GM19238 (cell line): ENCODE measurements around the gene TAGLN.
"Not testable (repeated sequence)": the region's sequence is repeated elsewhere in the genome, so short reads cannot be mapped to it uniquely, and the experiment has no call there.

Source experiments
- DNase-seq: peaks from one replicate; pipeline ENCODE4 v3.0.0; 2011; ENCODE audit warnings: low spot score; ENCODE audit not compliant: insufficient read length

TAGLN gene

GRCh38 chr11:117180661-117181585 is 18.2 kb upstream of the TAGLN start:
- DNase-seq, result peak; percentile 51

- DNase-seq, result no peak
Measured at GRCh38 chr11:117181586-117182550, 17.3 kb upstream of the TAGLN start.

- no peak for DNase-seq
Measured at GRCh38 chr11:117182551-117182935, 16.6 kb upstream of the TAGLN start.

- DNase-seq, result not testable (repeated sequence)
Measured at GRCh38 chr11:117183178-117183577, 16.0 kb upstream of the TAGLN start.

- no peak for DNase-seq
Measured at GRCh38 chr11:117183724-117184349, 15.3 kb upstream of the TAGLN start.

DNA sequence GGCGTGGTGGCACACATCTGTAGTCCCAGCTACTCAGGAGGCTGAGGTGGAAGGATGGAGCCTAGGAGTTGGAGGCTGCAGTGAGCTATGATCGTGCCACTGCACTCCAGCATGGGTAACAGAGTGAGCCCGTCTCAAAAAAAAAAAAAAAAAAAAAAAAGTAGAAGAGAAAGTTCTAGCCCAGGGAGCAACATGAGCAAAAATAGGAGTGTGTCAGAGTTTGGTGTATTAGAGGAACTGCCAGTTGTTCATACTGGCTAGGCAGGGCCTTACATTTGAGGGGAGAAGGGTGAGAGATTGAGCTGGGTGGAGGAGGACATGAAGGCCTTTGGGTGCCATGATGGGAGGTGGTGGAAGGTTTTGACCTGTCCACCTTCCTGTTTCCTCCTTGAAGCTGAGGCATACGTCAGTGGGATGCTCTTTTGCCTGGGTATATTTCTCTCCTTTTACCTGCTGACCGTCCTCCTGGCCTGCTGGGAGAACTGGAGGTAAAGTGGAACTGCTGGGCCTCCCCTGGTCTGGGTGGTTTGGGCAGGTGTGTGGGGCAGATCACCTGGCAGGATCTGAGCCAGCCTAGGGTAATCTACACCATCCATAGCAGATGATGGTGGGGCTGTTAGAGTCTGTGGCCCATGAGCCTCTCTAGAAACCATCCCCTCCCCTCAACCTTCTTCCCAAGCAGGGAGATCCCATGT is 13.3 kb upstream of the TAGLN start:
- no peak for DNase-seq

- DNase-seq, result no peak
Measured at GRCh38 chr11:117186431-117186761, 12.8 kb upstream of the TAGLN start.

- no peak for DNase-seq
Measured at GRCh38 chr11:117187007-117187406, 12.2 kb upstream of the TAGLN start.

GRCh38 chr11:117187428-117187798 is 11.8 kb upstream of the TAGLN start:
- DNase-seq, result no peak

DNA sequence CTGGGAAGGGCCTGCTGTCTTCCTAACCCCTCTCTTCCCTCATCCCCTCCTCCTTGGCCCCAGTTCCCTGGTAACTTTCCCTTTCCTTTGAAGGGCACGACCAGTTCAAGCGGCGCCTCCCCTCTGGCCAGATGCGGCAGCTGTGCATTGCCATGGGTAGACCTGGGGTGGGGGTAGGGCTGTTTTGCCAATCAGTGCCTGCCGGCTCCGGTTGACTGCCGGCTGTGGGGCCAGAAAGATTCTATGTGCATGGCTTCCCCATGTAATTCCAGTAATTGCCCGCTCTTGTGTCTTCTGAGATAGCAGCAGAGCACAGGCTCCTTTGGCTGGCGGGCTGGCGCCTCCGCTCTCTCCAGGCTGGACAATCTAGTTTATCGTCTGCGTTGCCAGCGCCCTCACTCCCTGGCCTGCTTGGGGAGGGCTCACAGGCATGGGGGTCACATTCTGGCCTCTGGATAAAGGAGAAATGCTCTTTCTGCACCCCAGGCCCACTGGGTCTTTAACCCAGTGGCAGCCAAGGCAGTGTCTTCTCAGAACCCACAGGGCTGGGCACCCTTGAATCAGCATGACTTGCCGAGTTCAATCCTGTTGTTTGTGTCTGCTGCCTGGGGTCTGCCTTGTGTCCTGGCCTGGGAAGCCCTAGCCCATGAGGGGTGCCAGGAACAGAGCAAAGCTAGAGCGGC is 11.2 kb upstream of the TAGLN start:
- no peak for DNase-seq

DNA sequence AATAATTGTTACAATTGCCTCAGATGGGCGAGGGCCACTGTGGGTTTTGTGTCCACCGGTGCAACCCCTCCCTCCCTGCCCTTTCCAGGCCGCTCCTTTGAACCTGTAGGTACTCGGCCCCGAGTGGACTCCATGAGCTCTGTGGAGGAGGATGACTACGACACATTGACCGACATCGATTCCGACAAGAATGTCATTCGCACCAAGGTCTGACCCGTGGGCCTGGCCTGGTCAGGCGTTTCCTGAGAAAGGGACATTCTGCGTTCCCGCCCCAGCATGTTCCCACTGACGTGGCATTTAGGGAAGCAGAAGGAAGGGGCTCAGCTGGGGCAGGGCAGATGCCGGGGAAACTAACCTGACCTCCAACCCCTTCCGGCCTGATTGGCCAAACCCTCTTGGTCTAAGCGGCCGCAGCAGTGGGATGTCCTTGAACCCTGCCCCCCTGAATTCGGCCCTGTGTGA is 10.5 kb upstream of the TAGLN start:
- DNase-seq, result no peak

GRCh38 chr11:117189191-117189940 is 9.8 kb upstream of the TAGLN start:
- no peak for DNase-seq

DNA sequence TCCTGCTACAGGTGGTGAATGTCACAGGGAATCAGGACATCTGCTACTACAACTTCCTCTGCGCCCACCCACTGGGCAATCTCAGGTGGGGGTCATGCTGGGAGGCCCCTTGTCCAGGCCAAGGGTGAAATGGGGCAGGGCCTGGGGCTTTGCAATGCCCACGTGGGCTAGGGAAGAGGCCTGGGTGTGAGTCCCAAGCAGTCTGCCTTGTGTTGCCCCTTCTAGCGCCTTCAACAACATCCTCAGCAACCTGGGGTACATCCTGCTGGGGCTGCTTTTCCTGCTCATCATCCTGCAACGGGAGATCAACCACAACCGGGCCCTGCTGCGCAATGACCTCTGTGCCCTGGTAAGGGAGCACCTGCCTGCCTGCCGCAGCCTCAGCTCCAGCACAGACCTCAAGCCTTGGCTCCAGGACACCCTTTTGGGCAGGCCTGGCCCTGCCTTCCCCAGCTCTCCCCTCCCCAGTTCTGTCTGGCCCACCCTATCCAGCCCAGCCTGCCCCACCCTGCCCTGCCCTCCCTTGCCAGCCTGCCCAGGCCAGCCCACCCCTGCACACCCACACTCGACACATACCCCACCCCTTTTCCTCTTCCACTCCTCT is 9.1 kb upstream of the TAGLN start:
- DNase-seq, result no peak

GRCh38 chr11:117191680-117192400 is 7.3 kb upstream of the TAGLN start:
- DNase-seq, result no peak

DNA sequence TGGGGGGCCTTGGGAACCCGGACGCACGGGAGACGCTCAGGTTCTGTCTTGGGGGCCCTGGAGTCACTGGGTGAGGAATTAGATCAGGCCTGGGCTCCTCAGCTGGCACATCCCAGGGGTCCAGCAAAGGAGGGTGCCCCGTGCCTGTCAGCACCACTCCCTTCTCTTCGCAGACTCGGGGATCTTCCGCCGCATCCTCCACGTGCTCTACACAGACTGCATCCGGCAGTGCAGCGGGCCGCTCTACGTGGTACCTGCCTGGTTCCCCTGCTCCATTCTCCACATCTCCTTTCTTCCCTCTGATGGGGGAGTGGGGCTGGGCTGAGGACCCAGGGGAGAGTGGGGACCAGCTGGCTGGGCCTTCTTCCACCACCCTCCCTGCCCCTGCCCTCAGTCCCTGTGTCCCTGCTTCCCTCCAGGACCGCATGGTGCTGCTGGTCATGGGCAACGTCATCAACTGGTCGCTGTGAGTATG is 6.7 kb upstream of the TAGLN start:
- DNase-seq, result no peak

- DNase-seq, result no peak
Measured at GRCh38 chr11:117193130-117194020, 5.8 kb upstream of the TAGLN start.

GRCh38 chr11:117194267-117194666 is 4.9 kb upstream of the TAGLN start:
- DNase-seq, result no peak

DNA sequence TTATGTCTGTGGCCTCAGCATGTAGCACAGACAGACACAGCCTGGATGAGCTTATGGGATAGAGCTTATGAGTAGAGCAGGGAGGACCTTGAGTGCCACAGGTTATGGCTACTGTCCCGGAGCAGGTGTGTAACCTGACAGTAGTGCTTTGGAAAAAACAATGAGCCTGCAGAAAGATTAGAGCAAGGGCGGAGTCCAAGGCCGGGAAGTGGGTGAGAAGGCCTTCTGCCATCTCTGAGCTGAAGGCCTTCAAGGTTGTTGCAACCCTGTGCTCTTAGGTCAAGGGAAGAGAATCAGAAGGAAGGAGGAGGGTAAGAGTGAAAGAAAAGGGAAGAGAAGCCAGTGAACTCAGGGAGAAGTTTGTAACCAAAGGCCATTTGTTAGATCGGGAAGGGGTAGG is 3.9 kb upstream of the TAGLN start:
- no peak for DNase-seq
